Activated T-helper 1 cell treated with anti-CD3 and anti-CD28 coated beads, Interleukin-2, amount 50 U/mL, for 16 hours (primary cell): ENCODE measurements around the gene FARS2.
"Not testable (repeated sequence)": the region's sequence is repeated elsewhere in the genome, so short reads cannot be mapped to it uniquely, and the experiment has no call there.

ENCODE experiments used
- DNase-seq, 2 donors: peaks; one replicate each; pipeline ENCODE4 v3.0.0-alpha.2; 2020; ENCODE audit warnings: low read depth in 1 of 2, low spot score in 1 of 2

FARS2 gene

GRCh38 chr6:5622276-5623005 lies 361.1 kb downstream of the FARS2 start:
- DNase-seq, result no peak

GRCh38 chr6:5623769-5624168 lies 362.5 kb downstream of the FARS2 start:
- no peak for DNase-seq

GRCh38 chr6:5624256-5624655 lies 362.9 kb downstream of the FARS2 start:
- no peak for DNase-seq

- no peak for DNase-seq
Measured at GRCh38 chr6:5626727-5627426, 365.6 kb downstream of the FARS2 start.

GRCh38 chr6:5630636-5631035 lies 369.3 kb downstream of the FARS2 start:
- no peak for DNase-seq

- DNase-seq, result no peak
Measured at GRCh38 chr6:5632348-5632935, 371.1 kb downstream of the FARS2 start.

GRCh38 chr6:5634525-5634924 lies 373.2 kb downstream of the FARS2 start:
- no peak for DNase-seq

- DNase-seq, result no peak
Measured at GRCh38 chr6:5636210-5637030, 375.1 kb downstream of the FARS2 start.

GRCh38 chr6:5637714-5638113 lies 376.4 kb downstream of the FARS2 start:
- DNase-seq, result no peak

- DNase-seq, result no peak
Measured at GRCh38 chr6:5638666-5639065, 377.4 kb downstream of the FARS2 start.

GRCh38 chr6:5639193-5639592 lies 377.9 kb downstream of the FARS2 start:
- DNase-seq, result no peak

- DNase-seq, result no peak
Measured at GRCh38 chr6:5640614-5641013, 379.3 kb downstream of the FARS2 start.

GRCh38 chr6:5644523-5645185 lies 383.3 kb downstream of the FARS2 start:
- DNase-seq, result no peak

GRCh38 chr6:5645328-5646290 lies 384.3 kb downstream of the FARS2 start:
- no peak for DNase-seq

GRCh38 chr6:5652406-5653137 lies 391.3 kb downstream of the FARS2 start:
- DNase-seq, result no peak

- DNase-seq, result no peak
Measured at GRCh38 chr6:5653801-5654200, 392.5 kb downstream of the FARS2 start.

- DNase-seq, result no peak
Measured at GRCh38 chr6:5656226-5656625, 394.9 kb downstream of the FARS2 start.

GRCh38 chr6:5656695-5657094 lies 395.4 kb downstream of the FARS2 start:
- not testable (repeated sequence) for DNase-seq
